IMR-90 (cell line): ENCODE measurements around the gene WASL. TPM values are rescaled to one million over a fixed set of nuclear protein-coding genes. Genes with fewer than 3 reads are reported as not detected.

Experiments used
- ATAC-seq: fragments of 200-7000 bp; cut with Tn5 transposase; 2 replicates; pipeline ENCODE4 v1.9.1; 2020; ENCODE audit warnings: low read depth, mild to moderate bottlenecking, moderate library complexity
- BruUV-seq: library from RNA; stranded (reverse); fragments of 400-500 nt; replicated peaks from 2 replicates; lab custom pipeline; 2021; lab: Mats Ljungman, UMichigan
- CTCF ChIA-PET: fragments of 300-600 bp; formaldehyde crosslinking; extraction: SDS; loops from one replicate; lab custom pipeline; 2021; ENCODE audit warnings: antibody characterized with exemption; lab: Yijun Ruan, JAX
- POLR2A ChIA-PET: fragments of 300-600 bp; sonication (Branson Sonifier 250); formaldehyde crosslinking; loops from one replicate; lab custom pipeline; 2022; ENCODE audit warnings: antibody characterized with exemption; ENCODE audit not compliant: unreplicated experiment; lab: Charles Lee
- DNase-seq: peaks from one replicate; pipeline ENCODE4 v3.0.0; 2013
- H2AFZ ChIP-seq: replicated peaks from 2 replicates; pipeline ENCODE3; 2013; ENCODE audit warnings: low read length, mild to moderate bottlenecking; ENCODE audit not compliant: poor library complexity
- H2AK5ac ChIP-seq: 2 replicates; pipeline ENCODE4 v1.6.1; 2013; ENCODE audit warnings: low read depth, low read length, inconsistent platforms
- H2AK9ac ChIP-seq: replicated peaks from 2 replicates; pipeline ENCODE3; 2013; ENCODE audit warnings: mild to moderate bottlenecking, low read depth, low read length, moderate library complexity; ENCODE audit not compliant: poor library complexity
- H2BK120ac ChIP-seq: 2 replicates; pipeline ENCODE4 v1.6.1; 2013; ENCODE audit warnings: low read depth, low read length, inconsistent platforms
- H2BK15ac ChIP-seq: 3 replicates; pipeline ENCODE4 v1.6.1; 2013; ENCODE audit warnings: low read depth, low read length, inconsistent platforms
- H2BK20ac ChIP-seq: 2 replicates; pipeline ENCODE4 v1.6.1; 2013; ENCODE audit warnings: low read depth, mild to moderate bottlenecking, inconsistent platforms, low read length, moderate library complexity
- H2BK5ac ChIP-seq: 2 replicates; pipeline ENCODE4 v1.6.1; 2013; ENCODE audit warnings: mild to moderate bottlenecking, low read depth, low read length, inconsistent platforms; ENCODE audit not compliant: poor library complexity, severe bottlenecking
- H3K14ac ChIP-seq: replicated peaks from 2 replicates; pipeline ENCODE4 v1.6.1; 2013; ENCODE audit warnings: low read depth, low read length, inconsistent platforms
- H3K18ac ChIP-seq: 2 replicates; pipeline ENCODE4 v1.6.1; 2013; ENCODE audit warnings: low read depth, low read length, control low read depth
- H3K23ac ChIP-seq: 2 replicates; pipeline ENCODE4 v1.6.1; 2013; ENCODE audit warnings: low read depth, low read length, inconsistent platforms
- H3K27ac ChIP-seq: 2 replicates; pipeline ENCODE4 v1.5.1; 2013; ENCODE audit warnings: mild to moderate bottlenecking, control low read depth, low read length; ENCODE audit not compliant: insufficient read depth
- H3K27me3 ChIP-seq: 2 replicates; pipeline ENCODE4 v1.6.1; 2013; ENCODE audit warnings: low read length; ENCODE audit not compliant: control insufficient read depth, insufficient read depth
- H3K36me3 ChIP-seq: 2 replicates; pipeline ENCODE4 v1.6.1; 2013; ENCODE audit warnings: low read length, mixed read lengths; ENCODE audit not compliant: control insufficient read depth, insufficient read depth
- H3K4ac ChIP-seq: 2 replicates; pipeline ENCODE4 v1.6.1; 2013; ENCODE audit warnings: low read depth, low read length, inconsistent platforms
- H3K4me1 ChIP-seq: 2 replicates; pipeline ENCODE4 v1.6.1; 2013; ENCODE audit warnings: low read length, mixed read lengths; ENCODE audit not compliant: control insufficient read depth, insufficient read depth
- H3K4me2 ChIP-seq: 2 replicates; pipeline ENCODE4 v1.6.1; 2013; ENCODE audit warnings: low read depth, mild to moderate bottlenecking, control low read depth, low read length, moderate library complexity
- H3K4me3 ChIP-seq: 2 replicates; pipeline ENCODE4 v1.5.1; 2013; ENCODE audit warnings: low read depth, mild to moderate bottlenecking, control low read depth, low read length, moderate library complexity; ENCODE audit not compliant: insufficient read depth
- H3K56ac ChIP-seq: 2 replicates; pipeline ENCODE4 v1.6.1; 2013; ENCODE audit warnings: low read length, inconsistent platforms; ENCODE audit not compliant: insufficient read depth; ENCODE audit errors: extremely low read depth
- H3K79me1 ChIP-seq, 2 experiments: 2 replicates each; pipeline ENCODE4 v1.6.1; 2013; ENCODE audit warnings: low read length in 2 of 2, inconsistent platforms in 1 of 2, low read depth in 1 of 2
- H3K9ac ChIP-seq: 2 replicates; pipeline ENCODE4 v1.6.1; 2013; ENCODE audit warnings: low read depth, low read length, control low read depth
- H3K9me1 ChIP-seq: 2 replicates; pipeline ENCODE4 v1.6.1; 2013; ENCODE audit warnings: low read length, inconsistent platforms; ENCODE audit not compliant: insufficient read depth
- H3K9me3 ChIP-seq: 2 replicates; pipeline ENCODE4 v1.6.1; 2013; ENCODE audit warnings: low read length; ENCODE audit not compliant: control insufficient read depth, insufficient read depth
- H4K20me1 ChIP-seq: 2 replicates; pipeline ENCODE4 v1.6.1; 2013; ENCODE audit warnings: low read length, inconsistent platforms; ENCODE audit not compliant: insufficient read depth
- H4K5ac ChIP-seq: 2 replicates; pipeline ENCODE4 v1.6.1; 2013; ENCODE audit warnings: mild to moderate bottlenecking, low read depth, low read length, control low read depth
- H4K8ac ChIP-seq, 2 experiments: 2 replicates each; pipeline ENCODE4 v1.6.1; 2013; ENCODE audit warnings: low read depth in 2 of 2, low read length in 2 of 2, control low read depth in 1 of 2, inconsistent platforms in 1 of 2
- H4K91ac ChIP-seq: 2 replicates; pipeline ENCODE4 v1.6.1; 2013; ENCODE audit warnings: low read depth, low read length, inconsistent platforms; ENCODE audit not compliant: insufficient read depth
- BHLHE40 ChIP-seq: fragments of 150-350 bp; IDR thresholded peaks from 2 replicates; pipeline ENCODE4 v1.6.1; 2016; ENCODE audit warnings: mild to moderate bottlenecking, low read depth, low read length
- CHD1 ChIP-seq: IDR thresholded peaks from 2 replicates; pipeline ENCODE4 v1.6.1; 2012; ENCODE audit warnings: low read depth, low read length, improper control_type of control experiment
- FOS ChIP-seq: fragments of 150-350 bp; IDR thresholded peaks from 2 replicates; pipeline ENCODE4 v1.6.1; 2016; ENCODE audit warnings: low read depth, low read length
- MAZ ChIP-seq: IDR thresholded peaks from 2 replicates; pipeline ENCODE4 v1.6.1; 2012; ENCODE audit warnings: low read depth, mild to moderate bottlenecking, low read length, improper control_type of control experiment, moderate library complexity, borderline replicate concordance
- RCOR1 ChIP-seq: IDR thresholded peaks from 2 replicates; pipeline ENCODE4 v1.6.1; 2012; ENCODE audit warnings: mild to moderate bottlenecking, low read length, improper control_type of control experiment; ENCODE audit not compliant: insufficient replicate concordance
- WGBS, 2 experiments: methylation state at CpG; one replicate each; pipeline versions ENCODE4 v1.1.5 to v1.1.7; 2013; ENCODE audit warnings: missing lambda C conversion rate in 2 of 2; ENCODE audit not compliant: insufficient read length in 1 of 2; ENCODE audit errors: extremely low coverage in 2 of 2; 5-methylcytosine and 5-hydroxymethylcytosine counted together
- dilution Hi-C: fragments of 300-500 bp; cut with HindIII; formaldehyde crosslinking; loops from one replicate; pipeline ENCODE4 v1.14.3; 2018; ENCODE audit warnings: low sequenced_read_pairs; ENCODE audit not compliant: unreplicated experiment
- in situ Hi-C: fragments of 300-500 bp; cut with MboI; formaldehyde crosslinking; loops from 3 replicates; pipeline ENCODE4 v1.14.3; 2019; ENCODE audit warnings: low sequenced_read_pairs, inconsistent platforms, mixed read lengths
- intact Hi-C: fragments of 100-400 bp; cut with micrococcal nuclease; formaldehyde crosslinking; loops from 2 replicates; pipeline ENCODE4 v1.10.0; 2022
- polyA plus RNA-seq, 3 experiments: library from polyadenylated mRNA; depleted of rRNA; stranded (reverse); fragments of >200 nt; gene quantifications; 2 replicates each; pipeline ENCODE4 v1.2.3, GENCODE V29; 2012; ENCODE audit warnings: low replicate concordance in 1 of 3
- total RNA-seq: library from RNA; depleted of rRNA; stranded (reverse); fragments of >200 nt; gene quantifications from 2 replicates; pipeline ENCODE4 v1.2.3, GENCODE V29; 2012
- TF ChIP-seq, protein P1 (sequence below): fragments of 150-350 bp; IDR thresholded peaks from 2 replicates; pipeline ENCODE4 v1.6.1; 2016; ENCODE audit warnings: low read depth, mild to moderate bottlenecking, low read length, moderate library complexity, borderline replicate concordance

WASL gene
- total and polyA plus RNA-seq, 2 of the 4 experiments (the other 2 are of a cell fraction) = 2.3 to 7.9 TPM

- BruUV-seq = no TSS peak
- Histone ChIP-seq H3K4me2 (peak overlapping the region; percentile 67), H4K91ac (peak overlapping the region; percentile 68; the same call in 1 of the 2 replicates), H3K23ac (peak overlapping the region; percentile 90), H3K79me1 (peaks cover 8 to 19% of the 10 kb centered on the region in 2 experiments; a peak in 3 of 4 replicates), H2BK15ac (no peak overlapping the region), H3K14ac (peak overlapping the region; percentile 66), H4K5ac (no peak overlapping the region), H3K27me3 (no peaks in the 10 kb centered on the region), H3K36me3 (no peaks in the 10 kb centered on the region), H3K9ac (peak overlapping the region; percentile 96), H3K4me3 (peak overlapping the region; percentile 74), H3K18ac (peak overlapping the region; percentile 63), H3K4me1 (peaks cover 2% of the 10 kb centered on the region; the same call in 1 of the 2 replicates), H2AK9ac (peak overlapping the region; percentile 60), H3K56ac (peak overlapping the region; percentile 80; the same call in 1 of the 2 replicates), H4K8ac (peak overlapping the region; percentile 41 to 93; a peak in 3 of 4 replicates), H3K4ac (peak overlapping the region; percentile 74), H2BK5ac (peak overlapping the region; percentile 88), H2AFZ (peak overlapping the region; percentile 98), H3K9me1 (no peaks in the 10 kb centered on the region), H2BK120ac (peak overlapping the region; percentile 35; the same call in 1 of the 2 replicates), H2BK20ac (no peak overlapping the region), H2AK5ac (peak overlapping the region; percentile 21; the same call in 1 of the 2 replicates), H3K9me3 (no peaks in the 10 kb centered on the region), H3K27ac (peak overlapping the region; percentile 90), H4K20me1 (peaks cover 47% of the 10 kb centered on the region; the same call in 1 of the 2 replicates)
- intact Hi-C loops (loop anchor here (1.0 to 5.0 kb wide), 4 partner anchors 20 to 190 kb away; partner anchors contain the start of gene NDUFA5), dilution Hi-C loops (no loop called here), in situ Hi-C loops (no loop called here)
- WGBS, 2 experiments = no CpG with 5 or more reads among the region's 12 CpGs
- TF ChIP-seq FOS = 0 out of 2 replicates have a peak, but pooled peaks have one; percentile 6
- TF ChIP-seq BHLHE40 = 0 out of 2 replicates have a peak, but pooled peaks have one; percentile 14
- no peak for TF ChIP-seq CHD1
- TF ChIP-seq, protein P1, sequence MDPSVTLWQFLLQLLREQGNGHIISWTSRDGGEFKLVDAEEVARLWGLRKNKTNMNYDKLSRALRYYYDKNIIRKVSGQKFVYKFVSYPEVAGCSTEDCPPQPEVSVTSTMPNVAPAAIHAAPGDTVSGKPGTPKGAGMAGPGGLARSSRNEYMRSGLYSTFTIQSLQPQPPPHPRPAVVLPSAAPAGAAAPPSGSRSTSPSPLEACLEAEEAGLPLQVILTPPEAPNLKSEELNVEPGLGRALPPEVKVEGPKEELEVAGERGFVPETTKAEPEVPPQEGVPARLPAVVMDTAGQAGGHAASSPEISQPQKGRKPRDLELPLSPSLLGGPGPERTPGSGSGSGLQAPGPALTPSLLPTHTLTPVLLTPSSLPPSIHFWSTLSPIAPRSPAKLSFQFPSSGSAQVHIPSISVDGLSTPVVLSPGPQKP = no peak
- peak; percentile 74 for TF ChIP-seq RCOR1
- peak; percentile 68; the same call in 1 of the 2 replicates for TF ChIP-seq MAZ
- POLR2A ChIA-PET = no interaction called here
- CTCF ChIA-PET = interaction anchor here (0.8 to 1.0 kb wide), 2 partner anchors 13 to 24 kb away, joined by 3 to 4 read pairs; no protein-coding TSS in a partner anchor
- peak; percentile 88 for DNase-seq
- peak; percentile 52 for ATAC-seq
Measured at GRCh38 chr7:123747620-123748141, 1.1 kb downstream of the WASL start.
